HFFc6 (cell line): ENCODE results near the gene FBXO34. TPM values are rescaled to one million over a fixed set of nuclear protein-coding genes. Genes with fewer than 3 reads are reported as not detected.

Experiments used
- DNase-seq: peaks from one replicate; pipeline ENCODE4 v3.0.0-alpha.2; 2018
- H3K27ac Mint-ChIP-seq: 2 replicates; pipeline ENCODE4 v1.8.0; 2020; ENCODE audit warnings: mild to moderate bottlenecking, mixed read lengths
- H3K27me3 Mint-ChIP-seq: 2 replicates; pipeline ENCODE4 v1.8.0; 2021; ENCODE audit warnings: mild to moderate bottlenecking, moderate library complexity, mixed read lengths; ENCODE audit not compliant: insufficient read depth
- H3K36me3 Mint-ChIP-seq: 2 replicates; pipeline ENCODE4 v1.8.0; 2021; ENCODE audit warnings: low read depth, mixed read lengths
- H3K4me1 Mint-ChIP-seq: 2 replicates; pipeline ENCODE4 v1.8.0; 2020; ENCODE audit warnings: low read depth, mixed read lengths
- H3K4me3 Mint-ChIP-seq: 2 replicates; pipeline ENCODE4 v1.8.0; 2020; ENCODE audit warnings: mild to moderate bottlenecking, moderate library complexity, mixed read lengths
- H3K9me3 Mint-ChIP-seq: 2 replicates; pipeline ENCODE4 v1.8.0; 2020; ENCODE audit warnings: mild to moderate bottlenecking, mixed read lengths
- CTCF ChIP-seq: fragments of 200-600 bp; sonication (generic); IDR thresholded peaks from 2 replicates; pipeline ENCODE4 v1.5.0; 2021; ENCODE audit warnings: antibody characterized with exemption, mild to moderate bottlenecking
- total RNA-seq, 6 experiments: library from RNA; stranded (reverse); fragmentation: NEBNext Ultra II Directional; extraction: Animal tissue kit (Norgen Biotek cat#: 25700); gene quantifications; 2 replicates in 1 of 6; 3 replicates in 5 of 6; pipeline ENCODE4 v1.2.3, GENCODE V29; 2021

FBXO34 gene
- total RNA-seq, 6 experiments from 2014 or later, result 10.3 to 13.5 (median 11.7) TPM

- Mint-ChIP-seq H3K9me3 (no peaks in the 10 kb centered on the region), H3K36me3 (no peaks in the 10 kb centered on the region), H3K27ac (no peak overlapping the region), H3K27me3 (peaks cover 2% of the 10 kb centered on the region), H3K4me1 (peaks cover 31% of the 10 kb centered on the region), H3K4me3 (no peak overlapping the region)
- no peak for DNase-seq
- no peak for TF ChIP-seq CTCF
Measured at GRCh38 chr14:55267820-55268219, 3.4 kb upstream of the FBXO34 start.

- Mint-ChIP-seq H3K4me3 (peak overlapping the region; percentile 91), H3K36me3 (no peaks in the 10 kb centered on the region), H3K27me3 (no peaks in the 10 kb centered on the region), H3K4me1 (peaks cover 63% of the 10 kb centered on the region), H3K9me3 (no peaks in the 10 kb centered on the region), H3K27ac (peak overlapping the region; percentile 92)
- no peak for TF ChIP-seq CTCF
- peak; percentile 74 for DNase-seq
Measured at GRCh38 chr14:55271572-55272298, 514 bp downstream of the FBXO34 start.

GRCh38 chr14:55272387-55272786 is 1.2 kb downstream of the FBXO34 start:
- peak overlapping the region; percentile 91 for H3K4me3 Mint-ChIP-seq
- H3K4me1 Mint-ChIP-seq, result peaks cover 62% of the 10 kb centered on the region
- no peak for TF ChIP-seq CTCF
- H3K36me3 Mint-ChIP-seq, result no peaks in the 10 kb centered on the region
- H3K27me3 Mint-ChIP-seq, result no peaks in the 10 kb centered on the region
- DNase-seq, result no peak
- no peaks in the 10 kb centered on the region for H3K9me3 Mint-ChIP-seq
- H3K27ac Mint-ChIP-seq, result peak overlapping the region; percentile 92

DNA sequence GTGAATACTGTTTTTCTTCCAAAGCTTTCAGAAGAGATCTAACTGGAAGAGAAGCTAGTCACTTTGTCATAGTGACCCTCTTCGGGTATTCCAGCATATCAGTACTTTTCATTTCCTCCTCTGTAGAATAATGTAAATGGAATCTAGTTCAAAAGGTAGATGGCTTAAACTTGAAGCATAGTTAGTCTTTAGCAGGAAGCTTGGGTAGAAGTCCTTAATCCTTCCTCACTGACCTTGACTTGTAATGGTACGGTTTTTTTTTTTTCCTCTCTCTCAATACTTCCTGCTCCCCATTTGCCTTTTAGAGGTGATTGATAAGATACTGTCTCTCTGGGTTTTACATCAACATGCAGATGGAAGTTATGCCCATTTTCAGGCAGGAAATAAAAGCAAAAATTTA is 1.7 kb downstream of the FBXO34 start:
- H3K27me3 Mint-ChIP-seq, result no peaks in the 10 kb centered on the region
- peak overlapping the region; percentile 91 for H3K4me3 Mint-ChIP-seq
- peaks cover 62% of the 10 kb centered on the region for H3K4me1 Mint-ChIP-seq
- no peak for DNase-seq
- H3K9me3 Mint-ChIP-seq, result no peaks in the 10 kb centered on the region
- no peak overlapping the region for H3K27ac Mint-ChIP-seq
- no peaks in the 10 kb centered on the region for H3K36me3 Mint-ChIP-seq
- no peak for TF ChIP-seq CTCF

DNA sequence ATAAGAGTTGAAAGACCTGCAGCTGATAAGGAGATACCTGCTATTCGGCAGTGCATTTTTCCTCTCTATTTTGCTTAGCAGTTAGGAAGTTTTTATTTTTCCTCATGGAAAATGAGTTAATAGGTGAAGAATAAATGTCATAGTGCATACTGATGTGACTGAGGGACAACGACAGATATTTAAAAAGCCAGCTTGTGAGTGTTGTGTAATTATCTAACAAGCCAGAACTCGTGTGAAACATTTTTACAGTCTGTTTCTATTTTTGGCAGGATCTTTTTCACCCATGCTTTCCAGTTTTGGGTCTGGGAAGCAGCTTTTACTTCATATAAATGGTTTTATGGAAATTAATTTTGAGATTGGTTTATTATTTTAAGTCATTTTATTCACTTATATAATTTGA is 2.9 kb downstream of the FBXO34 start:
- DNase-seq, result no peak
- Mint-ChIP-seq H3K36me3 (no peaks in the 10 kb centered on the region), H3K27me3 (no peaks in the 10 kb centered on the region), H3K27ac (peak overlapping the region; percentile 58), H3K4me1 (peaks cover 58% of the 10 kb centered on the region), H3K9me3 (no peaks in the 10 kb centered on the region), H3K4me3 (peak overlapping the region; percentile 38)
- TF ChIP-seq CTCF, result no peak
